OCI-LY3 (cell line): ENCODE results near the gene AGPAT1.

ENCODE experiments used
- H2AFZ ChIP-seq: fragments of 200-600, 300-600 bp; shearing (Covaris generic); 2 replicates; pipeline ENCODE4 v1.6.0; 2014; ENCODE audit warnings: antibody characterized with exemption, low read depth, low read length
- H3K27ac ChIP-seq: fragments of 200-600, 300-600 bp; sonication (generic); 2 replicates; pipeline ENCODE4 v1.5.1; 2014; ENCODE audit warnings: mild to moderate bottlenecking, low read length, moderate library complexity, mixed read lengths
- H3K27me3 ChIP-seq: fragments of 200-600, 300-600 bp; sonication (generic); 2 replicates; pipeline ENCODE4 v1.6.1; 2014; ENCODE audit warnings: low read depth, low read length, mixed read lengths
- H3K36me3 ChIP-seq: fragments of 200-600, 300-600 bp; sonication (generic); replicated peaks from 2 replicates; pipeline ENCODE3; 2014; ENCODE audit warnings: low read depth, low read length, mixed read lengths
- H3K4me1 ChIP-seq: fragments of 300-600, 200-600 bp; sonication (generic); 2 replicates; pipeline ENCODE4 v1.6.1; 2014; ENCODE audit warnings: low read length, mixed read lengths
- H3K4me2 ChIP-seq: fragments of 200-600, 300-600 bp; sonication (generic); 2 replicates; pipeline ENCODE4 v1.6.1; 2014; ENCODE audit warnings: low read length, mixed read lengths
- H3K4me3 ChIP-seq: fragments of 300-600, 200-600 bp; sonication (generic); 2 replicates; pipeline ENCODE4 v1.5.1; 2014; ENCODE audit warnings: antibody characterized with exemption, mild to moderate bottlenecking, low read length, moderate library complexity
- H3K79me2 ChIP-seq: fragments of 300-600, 200-600 bp; shearing (Covaris generic); 2 replicates; pipeline ENCODE4 v1.6.1; 2014; ENCODE audit warnings: mild to moderate bottlenecking, low read length, mixed read lengths
- H3K9ac ChIP-seq: fragments of 300-600, 200-600 bp; shearing (Covaris generic); 2 replicates; pipeline ENCODE4 v1.6.0; 2014; ENCODE audit warnings: mild to moderate bottlenecking, low read length, moderate library complexity
- H3K9me3 ChIP-seq: fragments of 200-600, 300-600 bp; shearing (Covaris generic); 2 replicates; pipeline ENCODE4 v1.6.1; 2014; ENCODE audit warnings: low read length, mixed read lengths; ENCODE audit not compliant: insufficient read depth
- H4K20me1 ChIP-seq: fragments of 200-600, 300-600 bp; sonication (generic); 2 replicates; pipeline ENCODE4 v1.6.1; 2016; ENCODE audit warnings: low read length, mixed read lengths; ENCODE audit not compliant: insufficient read depth
- EZH2phosphoT487 ChIP-seq: fragments of 200-600 bp; shearing (Covaris generic); IDR thresholded peaks from 2 replicates; pipeline ENCODE4 v1.6.1; 2018; ENCODE audit warnings: antibody characterized with exemption, mixed run types, low read depth
- TF ChIP-seq, protein P1 (sequence below): fragments of 200-600, 300-600 bp; sonication (generic); IDR thresholded peaks from 2 replicates; pipeline ENCODE4 v1.5.1; 2014; ENCODE audit warnings: antibody characterized with exemption, low read length, low read depth

AGPAT1 gene

DNA sequence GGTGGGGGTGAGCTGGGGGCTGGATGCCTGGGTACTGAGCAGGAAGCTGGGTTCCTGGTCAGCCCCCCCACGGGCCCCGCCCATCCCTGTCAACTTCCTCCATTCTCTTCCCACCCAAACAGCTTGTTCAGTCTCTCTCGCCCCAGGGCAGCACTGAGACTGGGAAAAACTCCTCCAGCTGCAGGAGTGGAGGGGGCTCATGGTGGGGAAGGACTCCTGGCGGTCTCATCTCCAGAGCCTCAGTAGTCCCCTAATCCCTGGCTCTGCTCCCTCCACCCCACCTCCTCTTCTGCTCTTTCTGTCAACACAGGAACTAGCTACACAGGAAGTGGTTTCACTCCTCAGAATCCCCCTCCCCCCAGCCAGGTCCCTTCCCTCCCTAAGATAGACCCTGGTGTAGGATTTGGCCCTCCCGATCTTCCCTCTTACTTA lies 16.7 kb upstream of the AGPAT1 start, which contains the start of gene GPSM3:
TSS of gene GPSM3 (minus strand) at position 36 of the 432 bp plus-strand sequence. CDS start 130 bp downstream, outside the sequence.
- Histone ChIP-seq H3K9me3 (no peaks in the 10 kb centered on the region), H4K20me1 (no peaks in the 10 kb centered on the region), H3K27ac (peak within 1 kb of the TSS; percentile 97), H3K27me3 (no peaks in the 10 kb centered on the region), H3K4me1 (peaks cover 51% of the 10 kb centered on the region), H2AFZ (no peak within 1 kb of the TSS), H3K79me2 (peaks cover 45% of the 10 kb centered on the region), H3K4me2 (peak within 1 kb of the TSS; percentile 100), H3K4me3 (peak within 1 kb of the TSS; percentile 93), H3K36me3 (peaks cover 15% of the 10 kb centered on the region), H3K9ac (peak within 1 kb of the TSS; percentile 100)
- TF ChIP-seq, protein P1, sequence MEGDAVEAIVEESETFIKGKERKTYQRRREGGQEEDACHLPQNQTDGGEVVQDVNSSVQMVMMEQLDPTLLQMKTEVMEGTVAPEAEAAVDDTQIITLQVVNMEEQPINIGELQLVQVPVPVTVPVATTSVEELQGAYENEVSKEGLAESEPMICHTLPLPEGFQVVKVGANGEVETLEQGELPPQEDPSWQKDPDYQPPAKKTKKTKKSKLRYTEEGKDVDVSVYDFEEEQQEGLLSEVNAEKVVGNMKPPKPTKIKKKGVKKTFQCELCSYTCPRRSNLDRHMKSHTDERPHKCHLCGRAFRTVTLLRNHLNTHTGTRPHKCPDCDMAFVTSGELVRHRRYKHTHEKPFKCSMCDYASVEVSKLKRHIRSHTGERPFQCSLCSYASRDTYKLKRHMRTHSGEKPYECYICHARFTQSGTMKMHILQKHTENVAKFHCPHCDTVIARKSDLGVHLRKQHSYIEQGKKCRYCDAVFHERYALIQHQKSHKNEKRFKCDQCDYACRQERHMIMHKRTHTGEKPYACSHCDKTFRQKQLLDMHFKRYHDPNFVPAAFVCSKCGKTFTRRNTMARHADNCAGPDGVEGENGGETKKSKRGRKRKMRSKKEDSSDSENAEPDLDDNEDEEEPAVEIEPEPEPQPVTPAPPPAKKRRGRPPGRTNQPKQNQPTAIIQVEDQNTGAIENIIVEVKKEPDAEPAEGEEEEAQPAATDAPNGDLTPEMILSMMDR: no peak
- TF ChIP-seq EZH2phosphoT487: no peak

DNA sequence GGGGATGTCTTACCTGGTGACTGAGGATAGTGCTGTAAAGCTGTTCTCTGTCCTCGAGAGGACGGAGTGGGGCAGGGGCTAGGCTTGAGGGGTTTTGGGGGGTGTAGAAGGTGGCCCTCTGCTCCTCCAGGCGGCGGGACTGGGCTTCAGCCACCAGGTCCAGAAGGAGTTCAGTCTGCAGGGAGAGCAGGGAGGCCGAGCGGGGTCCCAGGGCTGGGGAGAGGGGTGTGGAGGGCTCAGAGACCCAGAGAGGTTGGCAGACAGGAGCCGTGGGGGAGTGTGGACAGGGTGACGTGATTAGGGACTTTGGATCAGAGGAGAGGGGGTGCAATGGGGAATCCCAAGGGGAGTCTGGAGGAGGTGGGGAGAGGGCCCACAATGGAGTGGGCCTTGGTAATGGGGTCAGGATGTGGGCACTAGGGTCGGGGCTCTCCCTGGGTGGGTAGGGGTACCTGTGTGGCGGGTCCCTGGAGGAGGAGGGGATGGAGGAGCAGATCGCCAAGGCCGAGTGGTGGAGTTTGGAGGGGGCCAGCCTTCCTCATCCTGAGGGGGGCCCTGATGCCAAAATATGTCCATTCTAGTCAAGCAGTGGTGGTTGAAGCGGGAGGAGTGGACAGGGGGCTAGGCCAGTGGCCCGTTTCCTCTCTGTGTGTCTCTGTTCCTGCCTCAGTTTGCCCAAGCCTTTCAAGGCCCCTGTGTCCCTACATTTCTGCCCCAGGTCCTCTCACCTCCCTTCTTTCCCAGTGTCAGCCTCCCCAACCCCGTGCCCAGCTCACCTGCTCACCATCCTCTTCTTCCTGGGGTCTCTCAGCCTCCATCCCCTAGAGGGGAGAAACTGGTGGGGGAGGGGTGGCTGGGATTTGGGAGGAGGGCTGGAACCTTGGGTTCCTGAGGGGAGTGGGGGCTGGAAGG lies 16.1 kb upstream of the AGPAT1 start:
- H4K20me1 ChIP-seq: no peaks in the 10 kb centered on the region
- peak overlapping the region; percentile 100 for H3K9ac ChIP-seq
- no peaks in the 10 kb centered on the region for H3K9me3 ChIP-seq
- peaks cover 51% of the 10 kb centered on the region for H3K4me1 ChIP-seq
- H2AFZ ChIP-seq: no peak overlapping the region
- peaks cover 48% of the 10 kb centered on the region for H3K79me2 ChIP-seq
- peak overlapping the region; percentile 100 for H3K4me2 ChIP-seq
- no peaks in the 10 kb centered on the region for H3K27me3 ChIP-seq
- H3K27ac ChIP-seq: peak overlapping the region; percentile 97
- H3K4me3 ChIP-seq: peak overlapping the region; percentile 93
- H3K36me3 ChIP-seq: peaks cover 16% of the 10 kb centered on the region
- TF ChIP-seq EZH2phosphoT487: no peak
- TF ChIP-seq, protein P1: no peak

DNA sequence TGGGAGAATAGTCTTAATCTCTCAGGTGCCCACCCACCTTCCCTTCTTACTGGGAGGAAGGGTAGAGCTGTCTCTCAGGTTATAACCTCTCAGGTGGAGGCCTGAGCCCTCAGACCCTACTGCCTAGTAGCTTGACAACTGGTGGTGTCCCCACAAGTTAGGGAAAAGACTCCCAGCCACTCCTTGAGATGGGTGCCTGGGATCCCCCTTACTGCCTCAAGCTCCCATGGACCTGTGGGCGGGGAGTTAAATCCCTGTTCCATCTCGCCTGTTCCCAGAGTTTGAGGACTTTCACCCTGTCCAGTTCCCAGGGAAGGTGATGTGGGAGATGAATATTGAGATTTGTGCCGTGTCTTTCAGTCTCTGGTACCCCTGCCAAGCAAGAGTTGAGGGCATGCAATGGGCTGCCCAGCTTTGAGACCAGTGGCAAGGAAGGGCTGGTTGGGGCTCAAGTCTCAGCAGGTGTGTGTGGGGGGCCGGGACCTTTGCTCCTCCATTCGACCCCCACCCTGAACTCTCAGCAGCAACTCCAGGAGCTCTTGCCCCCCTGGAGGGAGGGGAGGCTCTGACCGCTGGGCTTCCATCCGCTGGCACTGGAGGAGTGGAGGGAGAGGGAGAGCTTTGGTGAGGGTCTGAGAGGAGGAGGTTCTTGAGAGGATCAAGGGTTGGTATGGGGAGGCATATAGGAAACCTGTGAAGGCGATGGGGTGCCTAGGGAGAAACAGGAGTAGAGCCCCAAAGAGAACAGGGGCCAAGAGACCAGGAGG lies 15.2 kb upstream of the AGPAT1 start:
- Histone ChIP-seq H3K4me2 (peak overlapping the region; percentile 100), H3K79me2 (peaks cover 48% of the 10 kb centered on the region), H3K4me1 (peaks cover 55% of the 10 kb centered on the region), H3K27me3 (no peaks in the 10 kb centered on the region), H4K20me1 (no peaks in the 10 kb centered on the region), H3K36me3 (peaks cover 18% of the 10 kb centered on the region), H3K27ac (peak overlapping the region; percentile 97), H3K9ac (peak overlapping the region; percentile 100), H3K9me3 (no peaks in the 10 kb centered on the region), H2AFZ (no peak overlapping the region), H3K4me3 (peak overlapping the region; percentile 93)
- TF ChIP-seq EZH2phosphoT487: no peak
- TF ChIP-seq, protein P1: no peak
